Activated CD4-positive, alpha-beta T cell treated with anti-CD3 and anti-CD28 coated beads for 36 hours (primary cell): Measurements from ENCODE around the gene SELENOT. TPM values are rescaled to one million over a fixed set of nuclear protein-coding genes. Genes with fewer than 3 reads are reported as not detected.

Experiments used
- ATAC-seq: fragments of 200-7000 bp; cut with Tn5 transposase; one replicate; pipeline ENCODE4 v1.10.0; 2021; ENCODE audit warnings: mild to moderate bottlenecking, moderate library complexity
- CTCF ChIA-PET: fragments of 350-600 bp; sonication (Branson Sonifier 250); formaldehyde crosslinking; loops from one replicate; lab custom pipeline; 2021; ENCODE audit warnings: antibody characterized with exemption; lab: Charles Lee
- POLR2A ChIA-PET: fragments of 350-600 bp; sonication (Branson Sonifier 250); formaldehyde crosslinking; loops from one replicate; lab custom pipeline; 2021; ENCODE audit warnings: antibody characterized with exemption, inconsistent platforms; lab: Charles Lee
- DNase-seq: peaks from one replicate; pipeline ENCODE4 v3.0.0-alpha.2; 2020
- H3K27ac Mint-ChIP-seq: one replicate; pipeline ENCODE4 v1.8.0; 2021; ENCODE audit warnings: mixed read lengths
- H3K27me3 Mint-ChIP-seq: one replicate; pipeline ENCODE4 v1.8.0; 2021; ENCODE audit warnings: mixed read lengths
- H3K36me3 Mint-ChIP-seq: one replicate; pipeline ENCODE4 v1.8.0; 2021; ENCODE audit warnings: low read depth, mixed read lengths
- H3K4me1 Mint-ChIP-seq: one replicate; pipeline ENCODE4 v1.8.0; 2021; ENCODE audit warnings: mixed read lengths
- H3K4me3 Mint-ChIP-seq: one replicate; pipeline ENCODE4 v1.8.0; 2021; ENCODE audit warnings: mild to moderate bottlenecking, moderate library complexity, mixed read lengths
- H3K9me3 Mint-ChIP-seq: one replicate; pipeline ENCODE4 v1.8.0; 2021; ENCODE audit warnings: low read depth, mixed read lengths
- intact Hi-C, 2 experiments: fragments of 100-400 bp; cut with DNase I in 1 of 2; cut with micrococcal nuclease in 1 of 2; formaldehyde crosslinking; loops; one replicate each; pipeline versions ENCODE4 v1.14.2 to v1.15.1; 2022 to 2024; cut with DNase I, micrococcal nuclease
- total RNA-seq, 2 experiments: library from RNA; stranded (reverse); gene quantifications; one replicate each; pipeline ENCODE4 v1.2.3, GENCODE V29; 2021

SELENOT gene
- total RNA-seq, 2 experiments from 2014 or later, result 88.6 to 134 TPM

DNA sequence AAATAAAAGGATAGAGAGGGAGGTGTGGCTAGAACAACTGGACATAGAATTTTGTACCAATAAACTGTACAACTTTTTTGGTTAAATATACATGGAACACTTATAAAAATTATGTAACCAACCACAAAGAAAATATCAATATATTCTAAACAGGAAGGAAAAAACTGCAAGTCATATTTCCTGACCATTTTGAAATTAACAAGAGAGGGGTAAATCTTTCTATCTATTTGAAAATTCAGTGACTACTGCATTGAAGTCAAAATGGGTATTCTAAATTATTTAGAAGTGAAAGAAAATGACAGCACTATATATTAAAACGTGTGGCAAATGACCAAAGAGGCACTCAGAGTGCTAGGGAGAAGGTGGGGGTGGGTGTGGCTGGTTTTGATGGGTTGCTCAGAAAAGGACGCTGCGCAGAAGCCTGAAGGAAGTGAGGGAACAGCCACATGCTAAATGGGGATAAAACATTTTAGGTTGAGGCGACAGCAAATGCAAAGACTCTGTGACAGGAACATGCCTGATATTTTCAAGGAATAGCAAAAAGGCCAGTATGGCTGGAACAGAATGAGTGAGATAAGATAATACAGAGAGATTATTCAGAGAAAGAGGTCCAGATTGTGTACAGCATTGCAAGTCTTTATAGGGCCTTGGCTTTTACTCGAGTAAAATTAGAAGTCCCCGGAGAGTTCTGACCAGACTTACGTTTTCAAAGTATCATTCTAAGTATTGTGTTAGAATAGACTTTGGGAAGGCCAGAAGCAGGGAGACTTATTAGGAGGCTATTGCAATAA lies 59.5 kb downstream of the SELENOT start:
- intact Hi-C loops, result no loop called here
- Mint-ChIP-seq H3K36me3 (no peaks in the 10 kb centered on the region), H3K9me3 (no peaks in the 10 kb centered on the region), H3K27me3 (peaks cover 2% of the 10 kb centered on the region), H3K27ac (no peak overlapping the region), H3K4me3 (no peak overlapping the region), H3K4me1 (peaks cover 6% of the 10 kb centered on the region)
- ChIA-PET CTCF (no interaction called here), POLR2A (no interaction called here)
- DNase-seq (no peak), ATAC-seq (no peak)

DNA sequence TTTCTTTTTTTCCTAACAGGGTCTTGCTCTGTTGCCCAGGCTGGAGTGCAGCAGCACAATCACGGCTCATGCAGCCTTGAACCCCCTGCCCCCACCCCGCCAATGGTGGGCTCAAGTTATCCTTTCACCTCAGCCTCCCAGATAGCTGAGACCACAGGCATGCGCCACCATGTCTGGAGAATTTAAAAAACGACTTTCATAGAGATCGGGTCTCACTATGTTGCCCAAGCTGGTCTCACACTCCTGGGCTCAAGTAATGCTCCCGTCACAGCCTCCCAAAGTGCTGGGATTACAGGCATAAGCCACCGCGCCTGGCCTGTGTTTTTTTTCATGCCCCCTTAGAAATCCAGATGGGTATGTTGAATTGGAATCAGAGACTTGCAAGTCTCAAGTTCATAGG lies 60.3 kb downstream of the SELENOT start:
- Mint-ChIP-seq H3K4me3 (no peak overlapping the region), H3K4me1 (peaks cover 6% of the 10 kb centered on the region), H3K36me3 (no peaks in the 10 kb centered on the region), H3K27ac (no peak overlapping the region), H3K9me3 (no peaks in the 10 kb centered on the region), H3K27me3 (peaks cover 2% of the 10 kb centered on the region)
- ATAC-seq (no peak), DNase-seq (no peak)
- ChIA-PET CTCF (interaction anchor here (0.6 kb wide), 1 partner anchor 290 kb away, joined by 3 read pairs; no protein-coding TSS in a partner anchor), POLR2A (no interaction called here)
- intact Hi-C loops, result no loop called here

DNA sequence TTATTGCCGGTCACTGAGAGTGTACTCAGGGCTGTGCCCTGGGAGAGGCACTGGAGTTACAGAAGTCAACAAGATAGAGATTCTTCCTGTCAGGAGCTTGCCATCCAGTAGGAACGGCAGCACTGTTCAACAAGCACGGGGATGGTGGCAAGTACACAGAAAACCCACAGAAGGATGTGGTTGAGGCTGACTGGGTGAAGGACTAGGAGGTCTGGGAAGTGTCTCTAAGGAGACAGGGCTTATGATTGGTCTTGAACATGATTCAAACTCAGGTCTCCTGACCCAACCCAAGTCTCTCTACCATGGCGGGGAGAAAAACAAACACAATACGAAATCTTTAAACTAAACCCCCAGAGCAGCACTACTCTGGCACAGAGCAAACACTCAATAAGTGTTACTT lies 63.0 kb downstream of the SELENOT start:
- Mint-ChIP-seq H3K4me3 (no peak overlapping the region), H3K4me1 (peaks cover 6% of the 10 kb centered on the region), H3K27ac (no peak overlapping the region), H3K9me3 (no peaks in the 10 kb centered on the region), H3K36me3 (no peaks in the 10 kb centered on the region), H3K27me3 (peaks cover 2% of the 10 kb centered on the region)
- intact Hi-C loops, result no loop called here
- ATAC-seq (peak; percentile 57), DNase-seq (peak; percentile 12)
- POLR2A ChIA-PET, result no interaction called here
- CTCF ChIA-PET, result interaction anchor here (0.7 kb wide), 1 partner anchor 60 kb away, joined by 4 read pairs; no protein-coding TSS in a partner anchor

DNA sequence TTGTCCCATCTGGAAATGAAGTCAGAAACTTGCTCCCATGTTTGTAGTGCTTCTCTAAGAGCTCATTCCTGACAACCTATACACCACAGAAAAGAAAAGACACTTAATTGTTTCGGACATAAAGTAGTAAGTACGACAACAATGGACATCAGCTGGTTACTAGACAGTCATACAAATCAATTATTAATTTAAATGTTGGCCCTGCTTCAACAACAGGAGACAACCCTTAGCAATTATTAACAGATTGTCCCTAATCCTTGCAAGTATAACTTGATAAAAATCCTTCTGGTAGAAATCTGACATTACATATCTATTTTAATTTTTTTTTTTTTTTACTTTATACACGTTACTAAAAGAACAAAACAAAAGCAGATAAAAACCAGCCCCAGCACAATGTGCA lies 70.8 kb downstream of the SELENOT start:
- H3K4me3 Mint-ChIP-seq, result no peak overlapping the region
- H3K9me3 Mint-ChIP-seq, result peaks cover 15% of the 10 kb centered on the region
- H3K27me3 Mint-ChIP-seq, result no peaks in the 10 kb centered on the region
- CTCF ChIA-PET, result no interaction called here
- intact Hi-C loops, result no loop called here
- no peak for ATAC-seq
- H3K36me3 Mint-ChIP-seq, result no peaks in the 10 kb centered on the region
- POLR2A ChIA-PET, result interaction anchor here (1.1 kb wide), 1 partner anchor 30 kb away, joined by 3 read pairs; no protein-coding TSS in a partner anchor
- H3K27ac Mint-ChIP-seq, result no peak overlapping the region
- peaks cover 5% of the 10 kb centered on the region for H3K4me1 Mint-ChIP-seq
- no peak for DNase-seq

DNA sequence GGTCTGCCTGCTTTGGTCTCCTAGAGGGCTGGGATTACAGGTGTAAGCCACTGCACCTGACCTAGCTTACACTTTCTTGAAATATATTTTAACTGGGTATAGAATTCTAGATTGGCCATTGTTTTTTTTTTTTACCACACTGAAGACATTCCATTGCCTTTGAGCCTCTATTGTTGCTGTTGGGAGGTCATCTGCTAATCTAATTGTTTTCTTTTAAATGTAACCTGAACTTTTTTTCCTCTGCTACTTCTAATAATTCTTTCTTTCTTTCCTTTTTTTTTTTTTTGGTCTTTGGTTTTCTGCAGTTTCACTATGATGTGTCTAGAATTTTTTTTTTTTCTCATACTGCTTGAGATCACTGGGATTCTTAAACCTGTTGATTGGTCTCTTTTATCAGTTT lies 72.5 kb downstream of the SELENOT start:
- DNase-seq (no peak), ATAC-seq (no peak)
- no peaks in the 10 kb centered on the region for H3K27me3 Mint-ChIP-seq
- H3K27ac Mint-ChIP-seq, result no peak overlapping the region
- no peaks in the 10 kb centered on the region for H3K36me3 Mint-ChIP-seq
- POLR2A ChIA-PET, result no interaction called here
- CTCF ChIA-PET, result no interaction called here
- peaks cover 15% of the 10 kb centered on the region for H3K9me3 Mint-ChIP-seq
- H3K4me1 Mint-ChIP-seq, result peaks cover 11% of the 10 kb centered on the region
- H3K4me3 Mint-ChIP-seq, result no peak overlapping the region
- intact Hi-C loops, result no loop called here

Other genes starting within 250 kb of the SELENOT start
- gene TSC22D2, start 195.0 kb upstream of the SELENOT start, total RNA-seq, result 10 to 100 TPM; 12.0 to 20.2 TPM
- gene SERP1, start 56.8 kb upstream of the SELENOT start, total RNA-seq, result 10 to 100 TPM; 84.6 to 96.1 TPM
- 100 to 1,000 TPM; 119 to 182 TPM for gene EIF2A, start 56.5 kb upstream of the SELENOT start, total RNA-seq
- gene ERICH6, start 100.6 kb downstream of the SELENOT start, total RNA-seq, result under 1 TPM in 1 of 2 experiments, not detected in 1; 0.58 TPM
- gene SIAH2, start 159.8 kb downstream of the SELENOT start, total RNA-seq, result 100 to 1,000 TPM in 1 of 2 experiments, 10 to 100 TPM in 1; 85.7 to 154 TPM